ENCODE results near the gene CERKL. TPM values are rescaled to one million over a fixed set of nuclear protein-coding genes. Genes with fewer than 3 reads are reported as not detected.

Gene CERKL
- total and polyA plus RNA-seq, 2 experiments from 2014 or later: 0.32 to 0.69 TPM

GRCh38 chr2:181627545-181627944 lies 29.4 kb downstream of the CERKL start (continued):
- TF ChIP-seq CTCF (conservative IDR thresholded peaks at IDR 0.05; ENCODE audit: low read depth in 2 of 2) (no peak), ETS1 (IDR thresholded peaks at IDR 0.05) (no peak), POLR2AphosphoS5 (IDR thresholded peaks at IDR 0.05; ENCODE audit: low read depth) (no peak), NANOG (IDR thresholded peaks at IDR 0.05; ENCODE audit: borderline replicate concordance) (no peak), EZH2phosphoT487 (IDR thresholded peaks at IDR 0.05; ENCODE audit: unreplicated experiment) (no peak), JUNB (IDR thresholded peaks at IDR 0.05; ENCODE audit: unreplicated experiment) (no peak), EZH2 (IDR thresholded peaks at IDR 0.05; ENCODE audit: low read depth, unreplicated experiment) (no peak), STAT1 (IDR thresholded peaks at IDR 0.05; ENCODE audit: unreplicated experiment) (no peak)

GRCh38 chr2:181626671-181627070 lies 30.2 kb downstream of the CERKL start:
- H3F3A ChIP-seq (replicated peaks; ENCODE audit: low read depth): no peaks in the 10 kb centered on the region
- H3K4me3 ChIP-seq: no peak overlapping the region
- H3K27ac ChIP-seq (ENCODE audit: low read depth): no peak overlapping the region
- Mint-ChIP-seq H3K27me3 (ENCODE audit: insufficient read depth, low read depth, poor library complexity) (peaks cover 3% of the 10 kb centered on the region), H3K36me3 (ENCODE audit: low read depth) (no peaks in the 10 kb centered on the region), H3K4me3 (no peak overlapping the region), H3K27ac (no peak overlapping the region), H3K4me1 (peaks cover 5% of the 10 kb centered on the region), H3K9me3 (no peaks in the 10 kb centered on the region)
- no peak overlapping the region; the same call in 1 of the 2 replicates for H2AFZ ChIP-seq
- no peaks in the 10 kb centered on the region for H3K79me2 ChIP-seq (replicated peaks; ENCODE audit: insufficient read depth)
- no peak overlapping the region for H3K4me2 ChIP-seq
- ATAC-seq (no peak), DNase-seq (ENCODE audit: low spot score) (no peak)
- H3K36me3 ChIP-seq (ENCODE audit: insufficient read depth): no peaks in the 10 kb centered on the region
- TF ChIP-seq EZH2phosphoT487 (IDR thresholded peaks at IDR 0.05; ENCODE audit: unreplicated experiment): no peak
- no peak for TF ChIP-seq ETS1 (IDR thresholded peaks at IDR 0.05)
- TF ChIP-seq CTCF (conservative IDR thresholded peaks at IDR 0.05; ENCODE audit: low read depth in 2 of 2): no peak
- no peaks in the 10 kb centered on the region for H4K20me1 ChIP-seq (replicated peaks; ENCODE audit: insufficient read depth)
- H3K27me3 ChIP-seq (ENCODE audit: insufficient read depth): no peaks in the 10 kb centered on the region
- peaks cover 4% of the 10 kb centered on the region for H3K9me2 ChIP-seq (ENCODE audit: insufficient read depth)
- peaks cover 4% of the 10 kb centered on the region; the same call in 1 of the 2 replicates for H3K4me1 ChIP-seq (ENCODE audit: insufficient read depth)

Data from GM23338 (cell line).